ENCODE results near the gene CACNG4. TPM values are rescaled to one million over a fixed set of nuclear protein-coding genes. Genes with fewer than 3 reads are reported as not detected.

CACNG4 gene
- total and polyA plus RNA-seq, 9 donors = 2.3 to 17.1 (median 10.3) TPM

DNA sequence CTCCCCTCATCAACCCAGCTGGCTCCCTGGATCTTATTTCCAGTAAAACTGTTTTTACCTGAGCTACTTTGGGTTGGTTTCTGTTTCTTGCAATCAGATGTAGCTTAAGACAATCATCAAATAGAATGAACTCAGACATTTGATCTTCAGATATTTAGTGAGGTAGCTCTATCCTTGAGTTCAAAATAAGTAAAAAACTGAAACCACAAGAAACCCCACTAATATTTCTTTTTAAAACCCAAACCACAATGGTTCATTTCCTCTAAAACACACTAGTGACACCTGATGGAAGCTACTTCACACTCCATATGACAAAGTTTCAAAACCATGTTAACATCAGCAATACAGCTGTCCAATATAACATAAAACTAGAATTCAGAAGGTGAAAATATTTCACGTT, 117.6 kb downstream of the CACNG4 start:
- DNase-seq = no peak
- Histone ChIP-seq H3K27me3 (ENCODE audit: control insufficient read depth, insufficient read depth, low read length) (no peaks in the 10 kb centered on the region), H3K27ac (ENCODE audit: low read length) (no peak overlapping the region), H3K9me3 (replicated peaks; ENCODE audit: control insufficient read depth, low read depth, low read length) (no peaks in the 10 kb centered on the region), H3K36me3 (ENCODE audit: control insufficient read depth, insufficient read depth, low read length) (peaks cover 17% of the 10 kb centered on the region), H3K4me3 (ENCODE audit: low read length) (no peak overlapping the region), H3K4me1 (ENCODE audit: control insufficient read depth, insufficient read depth, low read length) (no peaks in the 10 kb centered on the region)
- WGBS (ENCODE audit: insufficient coverage) = no CpG with 5 or more reads among the region's 1 CpG

Other genes starting within 250 kb of the CACNG4 start
- not detected for gene CACNG5, start 129.6 kb upstream of the CACNG4 start, total RNA-seq
- not detected for gene CACNG5, start 129.6 kb upstream of the CACNG4 start, polyA plus RNA-seq (ENCODE audit: insufficient read depth in 1 of 8, insufficient read length in 8 of 8, low replicate concordance in 1 of 8)
- 112 TPM for gene CACNG1, start 79.8 kb downstream of the CACNG4 start, total RNA-seq
- gene CACNG1, start 79.8 kb downstream of the CACNG4 start, polyA plus RNA-seq (ENCODE audit: insufficient read depth in 1 of 8, insufficient read length in 8 of 8, low replicate concordance in 1 of 8) = 100 to 1,000 TPM; 109 to 242 (median 206) TPM